ENCODE data around the gene GPR142.
A peak's percentile ranks its signal among the peaks of the same experiment; 100 is the strongest.

The GPR142 gene

GRCh38 chr17:74367206-74367605 is at the start of gene GPR142:
Gene GPR142 (plus strand): TSS chr17:74367506. CDS start chr17:74369541, 2,035 bp downstream.
- Histone ChIP-seq H3K4me3 (ENCODE audit: low read depth, low read length) (no peak within 1 kb of the TSS), H3K4me1 (ENCODE audit: control insufficient read depth, insufficient read depth, low read length) (no peaks in the 10 kb centered on the region), H3K9me3 (ENCODE audit: control insufficient read depth, insufficient read depth, low read depth, low read length) (no peaks in the 10 kb centered on the region), H3K36me3 (ENCODE audit: control insufficient read depth in 2 of 2, insufficient read depth in 1 of 2, low read length in 2 of 2) (no peaks in the 10 kb centered on the region), H3K27ac (ENCODE audit: extremely low read depth, low read depth, low read length) (no peak within 1 kb of the TSS)
- TF ChIP-seq SP3 (tag by site-specific recombination; IDR thresholded peaks at IDR 0.05): no peak
- no peak for TF ChIP-seq ZNF292 (tag by site-specific recombination; IDR thresholded peaks at IDR 0.05; ENCODE audit: borderline replicate concordance, low read depth)
- TF ChIP-seq ZNF501 (tag by site-specific recombination; IDR thresholded peaks at IDR 0.05): no peak
- TF ChIP-seq ZNF560 (tag by site-specific recombination; IDR thresholded peaks at IDR 0.05; ENCODE audit: borderline replicate concordance): no peak
- TF ChIP-seq, protein P1, sequence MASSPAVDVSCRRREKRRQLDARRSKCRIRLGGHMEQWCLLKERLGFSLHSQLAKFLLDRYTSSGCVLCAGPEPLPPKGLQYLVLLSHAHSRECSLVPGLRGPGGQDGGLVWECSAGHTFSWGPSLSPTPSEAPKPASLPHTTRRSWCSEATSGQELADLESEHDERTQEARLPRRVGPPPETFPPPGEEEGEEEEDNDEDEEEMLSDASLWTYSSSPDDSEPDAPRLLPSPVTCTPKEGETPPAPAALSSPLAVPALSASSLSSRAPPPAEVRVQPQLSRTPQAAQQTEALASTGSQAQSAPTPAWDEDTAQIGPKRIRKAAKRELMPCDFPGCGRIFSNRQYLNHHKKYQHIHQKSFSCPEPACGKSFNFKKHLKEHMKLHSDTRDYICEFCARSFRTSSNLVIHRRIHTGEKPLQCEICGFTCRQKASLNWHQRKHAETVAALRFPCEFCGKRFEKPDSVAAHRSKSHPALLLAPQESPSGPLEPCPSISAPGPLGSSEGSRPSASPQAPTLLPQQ (tag by site-specific recombination; IDR thresholded peaks at IDR 0.05): no peak
- no peak for TF ChIP-seq ZNF664 (tag by site-specific recombination; IDR thresholded peaks at IDR 0.05)
- no peak for TF ChIP-seq ZNF132 (tag by site-specific recombination; IDR thresholded peaks at IDR 0.05; ENCODE audit: borderline replicate concordance)
- TF ChIP-seq ZNF571 (tag by site-specific recombination; IDR thresholded peaks at IDR 0.05): no peak
- TF ChIP-seq ATF2 (tag by site-specific recombination; IDR thresholded peaks at IDR 0.05; ENCODE audit: low read depth): no peak
- TF ChIP-seq ZNF791 (tag by site-specific recombination; IDR thresholded peaks at IDR 0.05): no peak
- no peak for TF ChIP-seq MEIS1 (CRISPR knock-in tag; IDR thresholded peaks at IDR 0.05; ENCODE audit: borderline replicate concordance)
- no peak for TF ChIP-seq ZNF311 (tag by site-specific recombination; IDR thresholded peaks at IDR 0.05; ENCODE audit: borderline replicate concordance)
- CTCF ChIA-PET: interaction anchor here (0.5 to 4.9 kb wide), 43 partner anchors 10 to 896 kb away, joined by 3 to 101 read pairs (median 6); partner anchors contain the start of gene CD300LD
- POLR2A ChIA-PET: no interaction called here

DNA sequence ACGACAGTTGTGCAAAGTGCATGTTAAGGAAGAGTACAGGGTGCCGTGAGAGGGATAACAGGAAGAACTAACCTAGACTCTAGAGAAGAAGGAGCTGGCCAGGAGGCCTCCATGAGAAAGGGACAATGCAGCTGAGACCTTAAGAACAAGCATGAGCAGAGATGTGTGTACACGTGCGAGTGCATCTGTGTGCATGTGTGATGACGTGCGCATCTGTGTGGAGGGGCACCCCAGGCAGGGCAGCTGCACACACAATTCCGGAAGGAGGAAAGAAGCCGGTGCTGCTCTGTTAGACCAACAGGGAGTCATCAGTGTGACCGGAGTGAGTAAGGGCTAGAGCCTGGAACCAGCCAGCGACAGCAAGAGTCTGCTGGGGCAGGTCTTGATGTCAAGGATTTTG is 48.9 kb upstream of the GPR142 start:
- ChIA-PET CTCF (interaction anchor here (0.6 to 0.7 kb wide), 2 partner anchors 201 to 247 kb away, joined by 3 read pairs; no protein-coding TSS in a partner anchor), POLR2A (no interaction called here)
- no peaks in the 10 kb centered on the region for H3K9me3 ChIP-seq (ENCODE audit: control insufficient read depth, insufficient read depth, low read depth, low read length)
- TF ChIP-seq, protein P2, sequence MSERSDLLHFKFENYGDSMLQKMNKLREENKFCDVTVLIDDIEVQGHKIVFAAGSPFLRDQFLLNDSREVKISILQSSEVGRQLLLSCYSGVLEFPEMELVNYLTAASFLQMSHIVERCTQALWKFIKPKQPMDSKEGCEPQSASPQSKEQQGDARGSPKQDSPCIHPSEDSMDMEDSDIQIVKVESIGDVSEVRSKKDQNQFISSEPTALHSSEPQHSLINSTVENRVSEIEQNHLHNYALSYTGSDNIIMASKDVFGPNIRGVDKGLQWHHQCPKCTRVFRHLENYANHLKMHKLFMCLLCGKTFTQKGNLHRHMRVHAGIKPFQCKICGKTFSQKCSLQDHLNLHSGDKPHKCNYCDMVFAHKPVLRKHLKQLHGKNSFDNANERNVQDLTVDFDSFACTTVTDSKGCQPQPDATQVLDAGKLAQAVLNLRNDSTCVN (tag by site-specific recombination; optimal IDR thresholded peaks at IDR 0.05): no peak
- TF ChIP-seq KLF7 (tag by site-specific recombination; IDR thresholded peaks at IDR 0.05; ENCODE audit: borderline replicate concordance): no peak
- no peak for TF ChIP-seq SP3 (tag by site-specific recombination; IDR thresholded peaks at IDR 0.05)
- no peak overlapping the region for H3K4me3 ChIP-seq (ENCODE audit: low read depth, low read length)
- H3K27ac ChIP-seq (ENCODE audit: extremely low read depth, low read depth, low read length): no peak overlapping the region
- H3K36me3 ChIP-seq (ENCODE audit: control insufficient read depth in 2 of 2, insufficient read depth in 1 of 2, low read length in 2 of 2): no peaks in the 10 kb centered on the region
- H3K4me1 ChIP-seq (ENCODE audit: control insufficient read depth, insufficient read depth, low read length): no peaks in the 10 kb centered on the region

DNA sequence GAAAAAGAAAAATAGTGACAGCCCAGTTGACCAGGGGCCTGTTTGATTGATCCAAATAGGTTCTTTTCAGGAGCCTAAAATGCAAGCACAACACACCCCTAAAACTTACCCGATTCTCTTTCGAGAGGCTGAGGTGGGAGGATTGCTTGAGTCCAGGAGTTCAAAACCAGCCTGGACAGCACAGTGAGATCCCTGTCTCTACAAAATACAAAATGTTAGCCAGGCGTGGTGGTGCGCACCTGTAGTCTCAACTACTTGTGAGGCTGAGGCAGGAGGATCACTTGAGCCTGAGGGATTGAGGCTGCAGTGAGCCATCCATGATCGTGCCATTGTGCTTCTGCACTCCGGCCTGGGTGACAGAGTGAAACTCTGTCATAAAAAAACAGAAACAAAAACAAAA is 42.8 kb upstream of the GPR142 start:
- no peak overlapping the region for H3K27ac ChIP-seq (ENCODE audit: extremely low read depth, low read depth, low read length)
- ChIA-PET POLR2A (interaction anchor here (1.1 kb wide), 1 partner anchor 10 kb away, joined by 4 read pairs; no protein-coding TSS in a partner anchor), CTCF (no interaction called here)
- TF ChIP-seq ZNF558 (tag by site-specific recombination; IDR thresholded peaks at IDR 0.05) (no peak), ZNF121 (tag by site-specific recombination; IDR thresholded peaks at IDR 0.05) (peak; percentile 68; the same call in 1 of the 2 replicates)
- no peaks in the 10 kb centered on the region for H3K9me3 ChIP-seq (ENCODE audit: control insufficient read depth, insufficient read depth, low read depth, low read length)
- H3K4me3 ChIP-seq (ENCODE audit: low read depth, low read length): no peak overlapping the region
- no peaks in the 10 kb centered on the region for H3K4me1 ChIP-seq (ENCODE audit: control insufficient read depth, insufficient read depth, low read length)
- no peaks in the 10 kb centered on the region for H3K36me3 ChIP-seq (ENCODE audit: control insufficient read depth in 2 of 2, insufficient read depth in 1 of 2, low read length in 2 of 2)
